K562 (cell line): ENCODE measurements around the gene ABCC5. TPM values are rescaled to one million over a fixed set of nuclear protein-coding genes. Genes with fewer than 3 reads are reported as not detected.

ENCODE experiments used
- ATAC-seq: fragments of 200-7000 bp; cut with Tn5 transposase; 3 replicates; pipeline ENCODE4 v1.9.1; 2020; ENCODE audit warnings: moderate library complexity
- BruUV-seq: library from RNA; stranded (reverse); fragments of 400-500 nt; replicated peaks from 2 replicates; lab custom pipeline; 2021; lab: Mats Ljungman, UMichigan
- CTCF ChIA-PET: fragments of 300-600 bp; formaldehyde crosslinking; extraction: SDS; loops from one replicate; lab custom pipeline; 2021; ENCODE audit warnings: low intra/inter-chr PET ratio; lab: Yijun Ruan, JAX
- POLR2A ChIA-PET: fragments of 300-600, 350-650 bp; sonication (Branson Sonifier 250); formaldehyde crosslinking; extraction: SDS; loops from one replicate; lab custom pipeline; 2021; ENCODE audit warnings: antibody characterized with exemption, inconsistent platforms; lab: Yijun Ruan, JAX
- DNase-seq, 4 experiments: peaks; one replicate each; pipeline versions ENCODE4 v3.0.0 to v3.0.0-alpha.2; 2011 to 2018; ENCODE audit warnings: low spot score in 3 of 4, mixed read lengths in 3 of 4; ENCODE audit errors: extremely low read depth in 1 of 4
- FAIRE-seq: peaks from 2 replicates; lab custom pipeline; 2011; peaks lifted over from hg19 to GRCh38; lab: Jason Lieb, UNC
- H2AFZ ChIP-seq: 2 replicates; pipeline ENCODE4 v1.6.0; 2011; ENCODE audit warnings: low read depth, low read length, control low read depth, inconsistent platforms
- H3K27ac ChIP-seq: fragments of 200-600 bp; 3 replicates; pipeline ENCODE4 v1.8.0; 2011; ENCODE audit warnings: low read depth, mild to moderate bottlenecking, control low read depth, inconsistent platforms, low read length, moderate library complexity, mixed read lengths; ENCODE audit errors: extremely low read depth
- H3K27me3 ChIP-seq, 2 experiments: fragments of 300-600 bp in 1 of 2; 2 replicates in 1 of 2; 3 replicates in 1 of 2; pipeline versions ENCODE4 v1.6.0 to v1.8.0; 2011; ENCODE audit warnings: inconsistent platforms in 2 of 2, low read length in 2 of 2, mild to moderate bottlenecking in 1 of 2, mixed read lengths in 1 of 2, moderate library complexity in 1 of 2; ENCODE audit not compliant: control insufficient read depth in 2 of 2, insufficient read depth in 2 of 2
- H3K36me3 ChIP-seq: fragments of 300-600 bp; 3 replicates; pipeline ENCODE4 v1.8.0; 2011; ENCODE audit warnings: mild to moderate bottlenecking, low read length, inconsistent platforms; ENCODE audit not compliant: control insufficient read depth, insufficient read depth
- H3K4me1 ChIP-seq, 2 experiments: fragments of 200-600 bp in 1 of 2; replicated peaks in 1 of 2; 2 replicates in 1 of 2; 3 replicates in 1 of 2; pipeline versions ENCODE4 v1.5.1 to v1.8.0; 2011; ENCODE audit warnings: inconsistent platforms in 2 of 2, low read length in 2 of 2, mild to moderate bottlenecking in 1 of 2, mixed read lengths in 1 of 2, moderate library complexity in 1 of 2; ENCODE audit not compliant: control insufficient read depth in 2 of 2, insufficient read depth in 2 of 2
- H3K4me2 ChIP-seq: 2 replicates; pipeline ENCODE4 v1.6.1; 2011; ENCODE audit warnings: low read length, control low read depth, inconsistent platforms, mixed read lengths; ENCODE audit not compliant: insufficient read depth
- H3K4me3 ChIP-seq: fragments of 200-600 bp; sonication (generic), shearing (Covaris generic); 2 replicates; pipeline ENCODE4 v1.5.1; 2016; ENCODE audit warnings: control low read depth, inconsistent platforms
- H3K79me2 ChIP-seq: fragments of 200-600 bp; 3 replicates; pipeline ENCODE4 v1.8.0; 2011; ENCODE audit warnings: low read length, inconsistent platforms; ENCODE audit not compliant: control insufficient read depth, insufficient read depth
- H3K9ac ChIP-seq, 2 experiments: 2 replicates each; pipeline versions ENCODE4 v1.6.0 to v1.6.1; 2011; ENCODE audit warnings: low read depth in 2 of 2, low read length in 2 of 2, control low read depth in 1 of 2, inconsistent platforms in 1 of 2, mild to moderate bottlenecking in 1 of 2, mixed read lengths in 1 of 2; ENCODE audit not compliant: insufficient read depth in 1 of 2
- H3K9me1 ChIP-seq: one replicate; pipeline ENCODE4 v1.6.0; 2011; ENCODE audit warnings: inconsistent platforms, mild to moderate bottlenecking, low read length, moderate library complexity; ENCODE audit not compliant: control insufficient read depth, insufficient read depth
- H3K9me3 ChIP-seq: replicated peaks from 2 replicates; pipeline ENCODE4 v1.5.1; 2011; ENCODE audit warnings: low read depth, low read length, inconsistent platforms; ENCODE audit not compliant: control insufficient read depth, insufficient read depth
- H4K20me1 ChIP-seq: replicated peaks from 2 replicates; pipeline ENCODE4 v1.6.1; 2011; ENCODE audit warnings: low read length, inconsistent platforms, mixed read lengths; ENCODE audit not compliant: control insufficient read depth, insufficient read depth
- CC2D1A ChIP-seq: fragments of 450-650 bp; IDR thresholded peaks from 2 replicates; pipeline ENCODE4 v1.6.1; 2017; ENCODE audit warnings: mild to moderate bottlenecking
- HNRNPL ChIP-seq: fragments of 200-400 bp; formaldehyde crosslinking; IDR thresholded peaks from 2 replicates; pipeline ENCODE4 v1.6.1; 2017; ENCODE audit warnings: low read depth, mild to moderate bottlenecking, low read length
- MCM3 ChIP-seq: fragments of 450-650 bp; IDR thresholded peaks from 2 replicates; pipeline ENCODE4 v1.6.1; 2016
- RBM17 ChIP-seq: fragments of 200-400 bp; formaldehyde crosslinking; IDR thresholded peaks from 2 replicates; pipeline ENCODE4 v1.6.1; 2017; ENCODE audit warnings: low read depth, mild to moderate bottlenecking, low read length, borderline replicate concordance
- RFX5 ChIP-seq: IDR thresholded peaks from 2 replicates; pipeline ENCODE4 v1.6.1; 2011; ENCODE audit warnings: low read depth, mild to moderate bottlenecking, improper control_type of control experiment, low read length
- SRSF3 ChIP-seq: fragments of 200-400 bp; formaldehyde crosslinking; IDR thresholded peaks from 2 replicates; pipeline ENCODE4 v1.6.1; 2016; ENCODE audit warnings: mild to moderate bottlenecking, low read length, moderate library complexity; ENCODE audit not compliant: insufficient read depth
- ZNF324 ChIP-seq: fragments of 250-450 bp; sonication (Bioruptor Pico); IDR thresholded peaks from 2 replicates; pipeline ENCODE4 v1.4.0; 2020; ENCODE audit warnings: mild to moderate bottlenecking
- ZNF354B ChIP-seq: fragments of 250-450 bp; sonication (Bioruptor Pico); IDR thresholded peaks from 2 replicates; pipeline ENCODE4 v1.4.0; 2020
- WGBS: fragments of 100-300 bp; shearing (Covaris generic); methylation state at CpG from one replicate; pipeline ENCODE4 v1.1.6; 2016; ENCODE audit warnings: low coverage, mixed read lengths; ENCODE audit not compliant: insufficient coverage; ENCODE audit errors: missing lambda C conversion rate; 5-methylcytosine and 5-hydroxymethylcytosine counted together
- in situ Hi-C: fragments of 300-500 bp; cut with MboI; formaldehyde crosslinking; loops from 4 replicates; pipeline ENCODE4 v1.15.0; 2018; ENCODE audit warnings: inconsistent platforms, mixed read lengths
- intact Hi-C: fragments of 100-400 bp; cut with micrococcal nuclease; formaldehyde crosslinking; loops from 2 replicates; pipeline ENCODE4 v1.14.2; 2022
- polyA plus RNA-seq, 8 experiments: library from polyadenylated mRNA; depleted of rRNA in 4 of 8; stranded (reverse) in 5 of 8; unstranded in 3 of 8; fragments of >200 nt; fragmentation: Nextera tagmentation in 2 of 8; fragmentation: Illumina TruSeq in 1 of 8; extraction: Ambion mirVana in 2 of 8; extraction: Trizol in 1 of 8; gene quantifications; 2 replicates each; pipeline versions ENCODE4 v1.2.1 to v1.2.3, GENCODE V29; 2011 to 2014; ENCODE audit warnings: inconsistent platforms in 1 of 8, missing spikeins in 1 of 8
- total RNA-seq, 7 experiments: library from RNA; depleted of rRNA in 6 of 7; stranded (reverse); fragments of >200 nt in 6 of 7; fragmentation: Illumina TruSeq in 2 of 7; extraction: Trizol in 2 of 7; gene quantifications; 2 replicates each; pipeline versions ENCODE4 v1.2.1 to v1.2.3, GENCODE V29; 2011 to 2021; ENCODE audit warnings: low replicate concordance in 1 of 7
- TF ChIP-seq, protein P1 (sequence below): sonication (generic); formaldehyde crosslinking; IDR thresholded peaks from 2 replicates; pipeline ENCODE4 v1.5.0; 2020; ENCODE audit warnings: missing genetic modification reagents
- TF ChIP-seq, protein P2 (sequence below): IDR thresholded peaks from 2 replicates; pipeline ENCODE4 v1.6.1; 2014; ENCODE audit warnings: antibody characterized with exemption
- TF ChIP-seq, protein P3 (sequence below): fragments of 250-450 bp; sonication (Bioruptor Pico); IDR thresholded peaks from 2 replicates; pipeline ENCODE4 v1.5.0; 2021

The ABCC5 gene
- total and polyA plus RNA-seq, 9 of the 15 experiments (the other 6 are each of a cell fraction or from before 2014, with no cell fraction given), result 22.0 to 53.0 (median 41.9) TPM

DNA sequence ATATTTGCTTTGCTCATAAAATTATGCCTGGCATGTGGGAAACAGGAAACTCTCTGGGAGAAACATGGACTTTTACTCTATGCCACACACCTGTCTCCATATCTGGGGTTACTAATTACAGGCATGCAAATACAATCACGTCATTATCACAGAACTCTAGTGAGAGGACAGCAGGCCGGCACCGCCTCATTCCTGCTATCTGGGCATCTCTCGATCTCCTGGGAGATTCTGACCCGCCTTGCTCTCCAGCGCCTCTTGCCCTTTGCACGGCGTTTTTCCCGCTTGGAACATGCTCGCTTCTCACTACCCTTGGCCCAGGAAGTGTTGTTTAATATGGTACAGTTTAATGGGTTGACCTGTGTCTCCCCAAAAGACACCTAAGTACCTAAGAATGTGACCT lies 87.6 kb downstream of the ABCC5 start:
- Histone ChIP-seq H3K27me3 (no peaks in the 10 kb centered on the region), H2AFZ (no peak overlapping the region), H3K27ac (no peak overlapping the region), H3K9me1 (no peaks in the 10 kb centered on the region), H3K9me3 (no peaks in the 10 kb centered on the region), H3K36me3 (peaks cover 56% of the 10 kb centered on the region), H3K4me2 (no peak overlapping the region), H3K9ac (no peak overlapping the region), H3K4me1 (no peaks in the 10 kb centered on the region), H3K79me2 (no peaks in the 10 kb centered on the region), H3K4me3 (no peak overlapping the region), H4K20me1 (no peaks in the 10 kb centered on the region)
- 88% methylated on average over 10 of the region's 10 CpGs for WGBS
- POLR2A ChIA-PET, result no interaction called here
- ATAC-seq (no peak), FAIRE-seq (no peak), DNase-seq (no peak)
- CTCF ChIA-PET, result no interaction called here
- intact Hi-C loops (no loop called here), in situ Hi-C loops (no loop called here)
- TF ChIP-seq, protein P1, sequence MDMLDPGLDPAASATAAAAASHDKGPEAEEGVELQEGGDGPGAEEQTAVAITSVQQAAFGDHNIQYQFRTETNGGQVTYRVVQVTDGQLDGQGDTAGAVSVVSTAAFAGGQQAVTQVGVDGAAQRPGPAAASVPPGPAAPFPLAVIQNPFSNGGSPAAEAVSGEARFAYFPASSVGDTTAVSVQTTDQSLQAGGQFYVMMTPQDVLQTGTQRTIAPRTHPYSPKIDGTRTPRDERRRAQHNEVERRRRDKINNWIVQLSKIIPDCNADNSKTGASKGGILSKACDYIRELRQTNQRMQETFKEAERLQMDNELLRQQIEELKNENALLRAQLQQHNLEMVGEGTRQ, result no peak
- TF ChIP-seq MCM3 (no peak), SRSF3 (no peak), RBM17 (no peak)
- no TSS peak for BruUV-seq

DNA sequence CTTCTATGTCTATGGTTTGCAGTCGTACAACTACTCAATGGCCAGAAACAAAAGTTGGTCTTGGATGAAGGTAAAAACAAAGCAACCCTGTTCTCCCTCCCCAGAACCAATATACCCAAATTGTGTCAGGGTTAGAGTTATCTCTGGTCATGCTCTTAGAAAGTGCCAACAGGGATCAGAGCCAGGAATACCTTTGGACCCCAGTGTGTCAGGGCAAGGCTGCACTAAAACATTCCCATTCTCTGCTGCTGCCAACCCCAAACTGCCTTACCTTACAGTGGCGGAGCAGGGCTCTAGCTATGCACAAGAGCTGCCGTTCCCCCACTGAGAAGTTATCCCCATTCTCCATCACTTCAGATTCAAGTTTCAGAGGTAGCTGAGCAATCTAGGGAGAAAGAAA lies 90.6 kb downstream of the ABCC5 start:
- no peak for ATAC-seq
- no peak for DNase-seq
- FAIRE-seq, result no peak
- no TSS peak for BruUV-seq
- Histone ChIP-seq H3K9me3 (no peaks in the 10 kb centered on the region), H3K27me3 (no peaks in the 10 kb centered on the region), H3K36me3 (peaks cover 65% of the 10 kb centered on the region), H4K20me1 (no peaks in the 10 kb centered on the region), H3K27ac (no peak overlapping the region), H3K9ac (no peak overlapping the region), H2AFZ (no peak overlapping the region), H3K4me3 (no peak overlapping the region), H3K79me2 (no peaks in the 10 kb centered on the region), H3K9me1 (no peaks in the 10 kb centered on the region), H3K4me1 (no peaks in the 10 kb centered on the region), H3K4me2 (no peak overlapping the region)
- 98% methylated on average over 3 of the region's 3 CpGs for WGBS
- in situ Hi-C loops (no loop called here), intact Hi-C loops (no loop called here)
- POLR2A ChIA-PET, result interaction anchor here (0.6 to 1.4 kb wide), 3 partner anchors 8 to 600 kb away, joined by 3 to 5 read pairs (median 3); no protein-coding TSS in a partner anchor
- CTCF ChIA-PET, result no interaction called here
- no peak for TF ChIP-seq HNRNPL
- no peak for TF ChIP-seq ZNF354B
- TF ChIP-seq, protein P2, sequence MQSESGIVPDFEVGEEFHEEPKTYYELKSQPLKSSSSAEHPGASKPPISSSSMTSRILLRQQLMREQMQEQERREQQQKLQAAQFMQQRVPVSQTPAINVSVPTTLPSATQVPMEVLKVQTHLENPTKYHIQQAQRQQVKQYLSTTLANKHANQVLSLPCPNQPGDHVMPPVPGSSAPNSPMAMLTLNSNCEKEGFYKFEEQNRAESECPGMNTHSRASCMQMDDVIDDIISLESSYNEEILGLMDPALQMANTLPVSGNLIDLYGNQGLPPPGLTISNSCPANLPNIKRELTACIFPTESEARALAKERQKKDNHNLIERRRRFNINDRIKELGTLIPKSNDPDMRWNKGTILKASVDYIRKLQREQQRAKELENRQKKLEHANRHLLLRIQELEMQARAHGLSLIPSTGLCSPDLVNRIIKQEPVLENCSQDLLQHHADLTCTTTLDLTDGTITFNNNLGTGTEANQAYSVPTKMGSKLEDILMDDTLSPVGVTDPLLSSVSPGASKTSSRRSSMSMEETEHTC, result no peak
- TF ChIP-seq, protein P3, sequence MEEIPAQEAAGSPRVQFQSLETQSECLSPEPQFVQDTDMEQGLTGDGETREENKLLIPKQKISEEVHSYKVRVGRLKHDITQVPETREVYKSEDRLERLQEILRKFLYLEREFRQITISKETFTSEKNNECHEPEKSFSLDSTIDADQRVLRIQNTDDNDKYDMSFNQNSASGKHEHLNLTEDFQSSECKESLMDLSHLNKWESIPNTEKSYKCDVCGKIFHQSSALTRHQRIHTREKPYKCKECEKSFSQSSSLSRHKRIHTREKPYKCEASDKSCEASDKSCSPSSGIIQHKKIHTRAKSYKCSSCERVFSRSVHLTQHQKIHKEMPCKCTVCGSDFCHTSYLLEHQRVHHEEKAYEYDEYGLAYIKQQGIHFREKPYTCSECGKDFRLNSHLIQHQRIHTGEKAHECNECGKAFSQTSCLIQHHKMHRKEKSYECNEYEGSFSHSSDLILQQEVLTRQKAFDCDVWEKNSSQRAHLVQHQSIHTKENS (CRISPR knock-in tag), result no peak
- no peak for TF ChIP-seq RFX5
- no peak for TF ChIP-seq CC2D1A
- TF ChIP-seq ZNF324 (CRISPR knock-in tag), result no peak
